Astrocyte of the spinal cord (primary cell): Measurements from ENCODE around the gene GAP43.

Experiments used
- DNase-seq: peaks from one replicate; pipeline ENCODE4 v3.0.0; 2011; ENCODE audit warnings: low read depth, low spot score
- H3K4me3 ChIP-seq: 2 replicates; pipeline ENCODE4 v1.5.1; 2011; ENCODE audit warnings: low read depth, mild to moderate bottlenecking, low read length, moderate library complexity
- CTCF ChIP-seq: IDR thresholded peaks from 2 replicates; pipeline ENCODE4 v1.5.1; 2012; ENCODE audit warnings: low read depth, mild to moderate bottlenecking, low read length, inconsistent platforms
- in situ Hi-C: cut with HindIII; loops from 2 replicates; pipeline ENCODE4 v1.10.0; 2017; ENCODE audit warnings: low sequenced_read_pairs

Gene GAP43

GRCh38 chr3:115760716-115761115 is 137.4 kb downstream of the GAP43 start:
- no peak for TF ChIP-seq CTCF
- in situ Hi-C loops = no loop called here
- no peak for DNase-seq
- no peak overlapping the region for H3K4me3 ChIP-seq

GRCh38 chr3:115761927-115762305 is 138.6 kb downstream of the GAP43 start:
- TF ChIP-seq CTCF = no peak
- DNase-seq = no peak
- H3K4me3 ChIP-seq = no peak overlapping the region
- in situ Hi-C loops = no loop called here

- H3K4me3 ChIP-seq = no peak overlapping the region
- DNase-seq = peak; percentile 75
- TF ChIP-seq CTCF = no peak
- in situ Hi-C loops = no loop called here
Measured at GRCh38 chr3:115766587-115767482, 143.5 kb downstream of the GAP43 start.

GRCh38 chr3:115768661-115769060 is 145.4 kb downstream of the GAP43 start:
- in situ Hi-C loops = no loop called here
- no peak overlapping the region for H3K4me3 ChIP-seq
- no peak for TF ChIP-seq CTCF
- DNase-seq = no peak
